OCI-LY3 (cell line): ENCODE results near the gene MAPK9.

Experiments
- H2AFZ ChIP-seq: fragments of 200-600, 300-600 bp; shearing (Covaris generic); 2 replicates; pipeline ENCODE4 v1.6.0; 2014; ENCODE audit warnings: antibody characterized with exemption, low read depth, low read length
- H3K27ac ChIP-seq: fragments of 200-600, 300-600 bp; sonication (generic); 2 replicates; pipeline ENCODE4 v1.5.1; 2014; ENCODE audit warnings: mild to moderate bottlenecking, low read length, moderate library complexity, mixed read lengths
- H3K27me3 ChIP-seq: fragments of 200-600, 300-600 bp; sonication (generic); 2 replicates; pipeline ENCODE4 v1.6.1; 2014; ENCODE audit warnings: low read depth, low read length, mixed read lengths
- H3K36me3 ChIP-seq: fragments of 200-600, 300-600 bp; sonication (generic); replicated peaks from 2 replicates; pipeline ENCODE3; 2014; ENCODE audit warnings: low read depth, low read length, mixed read lengths
- H3K4me1 ChIP-seq: fragments of 300-600, 200-600 bp; sonication (generic); 2 replicates; pipeline ENCODE4 v1.6.1; 2014; ENCODE audit warnings: low read length, mixed read lengths
- H3K4me2 ChIP-seq: fragments of 200-600, 300-600 bp; sonication (generic); 2 replicates; pipeline ENCODE4 v1.6.1; 2014; ENCODE audit warnings: low read length, mixed read lengths
- H3K4me3 ChIP-seq: fragments of 300-600, 200-600 bp; sonication (generic); 2 replicates; pipeline ENCODE4 v1.5.1; 2014; ENCODE audit warnings: antibody characterized with exemption, mild to moderate bottlenecking, low read length, moderate library complexity
- H3K79me2 ChIP-seq: fragments of 300-600, 200-600 bp; shearing (Covaris generic); 2 replicates; pipeline ENCODE4 v1.6.1; 2014; ENCODE audit warnings: mild to moderate bottlenecking, low read length, mixed read lengths
- H3K9ac ChIP-seq: fragments of 300-600, 200-600 bp; shearing (Covaris generic); 2 replicates; pipeline ENCODE4 v1.6.0; 2014; ENCODE audit warnings: mild to moderate bottlenecking, low read length, moderate library complexity
- H3K9me3 ChIP-seq: fragments of 200-600, 300-600 bp; shearing (Covaris generic); 2 replicates; pipeline ENCODE4 v1.6.1; 2014; ENCODE audit warnings: low read length, mixed read lengths; ENCODE audit not compliant: insufficient read depth
- H4K20me1 ChIP-seq: fragments of 200-600, 300-600 bp; sonication (generic); 2 replicates; pipeline ENCODE4 v1.6.1; 2016; ENCODE audit warnings: low read length, mixed read lengths; ENCODE audit not compliant: insufficient read depth
- EZH2phosphoT487 ChIP-seq: fragments of 200-600 bp; shearing (Covaris generic); IDR thresholded peaks from 2 replicates; pipeline ENCODE4 v1.6.1; 2018; ENCODE audit warnings: antibody characterized with exemption, mixed run types, low read depth
- TF ChIP-seq, protein P1 (sequence below): fragments of 200-600, 300-600 bp; sonication (generic); IDR thresholded peaks from 2 replicates; pipeline ENCODE4 v1.5.1; 2014; ENCODE audit warnings: antibody characterized with exemption, low read length, low read depth

Gene MAPK9

DNA sequence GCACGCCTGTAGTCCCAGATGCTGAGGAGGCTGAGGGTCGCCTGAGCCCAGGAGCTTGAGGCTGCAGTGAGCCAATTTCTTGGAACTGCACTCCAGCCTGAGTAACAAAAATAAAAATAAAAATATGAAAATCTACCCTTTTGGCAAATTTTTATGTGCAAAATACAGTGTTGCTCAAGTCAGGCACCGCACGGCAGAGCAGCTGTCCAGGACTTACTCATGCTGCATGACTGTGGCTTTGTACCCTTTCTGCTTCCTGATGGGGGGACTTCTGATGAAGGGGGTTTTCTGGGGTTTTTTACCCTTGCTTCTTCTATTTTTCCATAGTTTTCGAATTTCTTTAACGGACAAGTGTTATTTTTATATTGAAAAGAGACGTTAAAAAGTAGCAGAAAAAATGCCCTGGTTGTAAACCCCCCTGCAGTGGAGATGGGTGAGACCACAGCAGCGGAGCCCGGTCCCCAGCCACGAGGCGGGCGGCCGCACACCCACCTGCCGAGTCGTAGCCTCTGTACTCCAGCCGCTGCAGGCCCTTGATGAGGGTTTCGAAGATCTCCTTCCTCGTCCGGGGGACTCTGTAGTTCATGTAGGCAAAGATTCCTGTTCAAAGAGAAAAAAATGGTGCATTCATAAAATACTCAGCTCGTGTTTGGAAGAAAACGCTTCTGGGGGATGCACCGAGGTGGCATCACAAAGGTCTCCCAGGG is 46.3 kb upstream of the MAPK9 start:
- TF ChIP-seq, protein P1, sequence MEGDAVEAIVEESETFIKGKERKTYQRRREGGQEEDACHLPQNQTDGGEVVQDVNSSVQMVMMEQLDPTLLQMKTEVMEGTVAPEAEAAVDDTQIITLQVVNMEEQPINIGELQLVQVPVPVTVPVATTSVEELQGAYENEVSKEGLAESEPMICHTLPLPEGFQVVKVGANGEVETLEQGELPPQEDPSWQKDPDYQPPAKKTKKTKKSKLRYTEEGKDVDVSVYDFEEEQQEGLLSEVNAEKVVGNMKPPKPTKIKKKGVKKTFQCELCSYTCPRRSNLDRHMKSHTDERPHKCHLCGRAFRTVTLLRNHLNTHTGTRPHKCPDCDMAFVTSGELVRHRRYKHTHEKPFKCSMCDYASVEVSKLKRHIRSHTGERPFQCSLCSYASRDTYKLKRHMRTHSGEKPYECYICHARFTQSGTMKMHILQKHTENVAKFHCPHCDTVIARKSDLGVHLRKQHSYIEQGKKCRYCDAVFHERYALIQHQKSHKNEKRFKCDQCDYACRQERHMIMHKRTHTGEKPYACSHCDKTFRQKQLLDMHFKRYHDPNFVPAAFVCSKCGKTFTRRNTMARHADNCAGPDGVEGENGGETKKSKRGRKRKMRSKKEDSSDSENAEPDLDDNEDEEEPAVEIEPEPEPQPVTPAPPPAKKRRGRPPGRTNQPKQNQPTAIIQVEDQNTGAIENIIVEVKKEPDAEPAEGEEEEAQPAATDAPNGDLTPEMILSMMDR = no peak
- no peak for TF ChIP-seq EZH2phosphoT487
- H3K27ac ChIP-seq = no peak overlapping the region
- no peak overlapping the region for H3K9ac ChIP-seq
- H2AFZ ChIP-seq = no peak overlapping the region
- no peaks in the 10 kb centered on the region for H4K20me1 ChIP-seq
- no peaks in the 10 kb centered on the region for H3K4me1 ChIP-seq
- H3K4me2 ChIP-seq = no peak overlapping the region
- H3K9me3 ChIP-seq = no peaks in the 10 kb centered on the region
- H3K27me3 ChIP-seq = no peaks in the 10 kb centered on the region
- no peaks in the 10 kb centered on the region for H3K79me2 ChIP-seq
- no peaks in the 10 kb centered on the region for H3K36me3 ChIP-seq
- H3K4me3 ChIP-seq = no peak overlapping the region

DNA sequence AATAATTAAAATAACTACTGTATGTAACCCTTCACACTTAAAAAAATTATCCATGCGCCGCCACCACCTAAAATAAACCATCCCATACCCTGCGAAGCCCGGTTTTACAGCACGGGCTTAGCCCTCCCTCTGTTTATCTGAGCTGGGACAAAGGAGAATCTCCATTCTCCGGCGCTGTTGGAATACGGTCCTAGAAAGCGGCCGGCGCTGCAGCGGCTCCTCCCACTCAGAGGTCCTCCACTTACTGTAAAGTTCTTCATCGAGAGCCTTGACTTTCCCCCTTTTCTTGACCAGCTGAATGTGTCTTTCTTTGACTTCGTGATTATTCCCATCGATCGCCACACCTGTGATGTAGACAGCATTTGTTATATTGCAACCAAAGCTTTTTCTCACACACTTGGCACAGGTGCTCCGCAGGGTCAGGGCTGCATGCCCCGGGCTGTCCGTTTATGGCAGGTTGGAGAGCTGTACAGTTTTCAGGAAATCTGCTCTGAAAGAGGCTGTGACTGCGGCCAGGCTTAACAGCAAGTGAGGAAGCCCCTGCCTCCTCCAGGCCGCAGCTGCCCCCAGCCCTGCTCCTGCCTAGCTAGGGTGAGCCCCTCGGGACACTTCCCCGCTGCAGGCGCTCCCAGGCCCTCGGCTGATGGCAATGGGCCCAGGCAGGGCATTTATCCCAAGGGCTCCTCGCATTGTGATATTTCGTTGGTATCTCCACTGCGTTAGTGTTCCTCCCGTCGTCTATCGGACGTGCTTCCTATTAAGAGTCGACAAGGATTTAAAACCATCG is 44.5 kb upstream of the MAPK9 start:
- Histone ChIP-seq H3K9ac (no peak overlapping the region), H3K79me2 (no peaks in the 10 kb centered on the region), H3K36me3 (no peaks in the 10 kb centered on the region), H3K27me3 (no peaks in the 10 kb centered on the region), H3K4me3 (no peak overlapping the region), H4K20me1 (no peaks in the 10 kb centered on the region), H3K4me2 (no peak overlapping the region), H3K9me3 (no peaks in the 10 kb centered on the region), H3K4me1 (no peaks in the 10 kb centered on the region), H3K27ac (no peak overlapping the region), H2AFZ (no peak overlapping the region)
- TF ChIP-seq, protein P1 = no peak
- no peak for TF ChIP-seq EZH2phosphoT487

DNA sequence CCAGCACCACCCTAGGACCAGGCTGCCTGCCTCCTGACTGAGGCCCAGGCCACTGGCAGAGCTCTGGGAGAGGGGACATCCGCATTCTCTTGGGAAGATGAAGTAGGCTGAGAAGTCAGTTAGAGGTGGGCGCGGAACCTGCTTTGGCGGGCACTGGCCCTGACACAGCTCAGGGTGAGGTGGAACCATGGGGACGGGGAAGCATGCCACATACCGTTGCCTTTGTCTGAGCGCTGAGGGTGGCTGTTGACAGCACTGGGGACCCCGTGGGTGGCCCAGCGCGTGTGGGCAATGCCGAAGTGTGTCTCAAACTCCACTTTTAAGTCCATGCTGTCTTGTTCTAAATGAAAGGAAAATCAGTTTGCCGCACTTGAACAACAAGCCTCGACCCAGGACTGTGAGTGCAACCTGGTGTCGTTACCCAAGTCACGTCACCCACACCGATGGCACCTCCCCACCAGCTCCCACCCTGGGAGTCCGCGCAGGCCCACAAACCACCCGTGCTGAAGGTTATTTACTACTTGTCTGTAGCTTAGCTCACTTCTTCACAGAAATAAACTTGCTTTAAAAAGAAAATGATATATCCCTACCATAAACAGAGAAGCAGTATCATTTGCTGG is 43.8 kb upstream of the MAPK9 start:
- Histone ChIP-seq H3K9ac (no peak overlapping the region), H3K4me2 (no peak overlapping the region), H3K36me3 (no peaks in the 10 kb centered on the region), H2AFZ (no peak overlapping the region), H3K4me1 (no peaks in the 10 kb centered on the region), H3K9me3 (no peaks in the 10 kb centered on the region), H4K20me1 (no peaks in the 10 kb centered on the region), H3K27ac (no peak overlapping the region), H3K27me3 (no peaks in the 10 kb centered on the region), H3K4me3 (no peak overlapping the region), H3K79me2 (no peaks in the 10 kb centered on the region)
- TF ChIP-seq, protein P1 = no peak
- TF ChIP-seq EZH2phosphoT487 = no peak
